NCI-H446 treated with DMSO at 0.1 percent for 48 hours (cell line): ENCODE data around the gene NTRK3.

Experiments
- DNase-seq: peaks from one replicate; lab custom pipeline; 2025; lab: John Stamatoyannopoulos, UW

NTRK3 gene

DNA sequence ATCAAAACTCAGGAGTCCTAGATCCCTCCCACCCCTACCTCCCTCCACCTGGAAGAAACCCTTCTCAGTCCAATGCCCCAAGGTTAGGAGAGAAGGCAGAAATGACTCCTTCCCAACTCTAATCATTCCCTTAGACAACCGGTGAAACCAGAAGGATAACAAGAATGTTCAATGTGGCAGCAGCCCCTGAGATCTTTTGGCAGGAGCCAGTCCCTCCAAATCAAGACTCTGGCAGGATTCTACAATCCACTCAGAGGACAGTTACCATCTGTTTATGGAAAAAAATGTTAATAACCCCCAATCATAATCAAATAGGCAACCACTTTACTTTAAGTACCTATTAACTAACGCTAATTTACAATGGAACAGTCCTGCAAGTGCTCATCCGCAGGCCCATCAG is 136.5 kb downstream of the NTRK3 start:
- DNase-seq = peak; percentile 37

DNA sequence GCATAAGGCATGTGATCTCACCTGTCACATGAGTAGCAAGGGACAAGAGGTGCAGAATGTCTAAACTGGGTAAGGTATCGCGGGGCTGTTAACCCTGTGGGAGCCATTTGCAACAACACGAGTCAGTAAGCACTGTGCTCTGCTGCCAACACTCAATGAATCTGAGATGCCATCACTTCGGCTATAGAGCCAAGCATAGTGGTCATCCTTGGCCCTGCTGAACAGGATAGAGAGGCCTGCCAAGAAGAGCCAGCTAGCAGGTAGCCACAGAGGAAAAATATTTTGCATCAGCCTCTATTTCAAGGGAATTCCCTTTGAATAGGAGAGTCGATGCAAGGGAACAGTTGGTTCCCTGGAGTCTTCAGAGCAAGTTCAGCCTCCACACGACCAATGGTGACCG is 137.8 kb downstream of the NTRK3 start:
- DNase-seq = no peak

DNA sequence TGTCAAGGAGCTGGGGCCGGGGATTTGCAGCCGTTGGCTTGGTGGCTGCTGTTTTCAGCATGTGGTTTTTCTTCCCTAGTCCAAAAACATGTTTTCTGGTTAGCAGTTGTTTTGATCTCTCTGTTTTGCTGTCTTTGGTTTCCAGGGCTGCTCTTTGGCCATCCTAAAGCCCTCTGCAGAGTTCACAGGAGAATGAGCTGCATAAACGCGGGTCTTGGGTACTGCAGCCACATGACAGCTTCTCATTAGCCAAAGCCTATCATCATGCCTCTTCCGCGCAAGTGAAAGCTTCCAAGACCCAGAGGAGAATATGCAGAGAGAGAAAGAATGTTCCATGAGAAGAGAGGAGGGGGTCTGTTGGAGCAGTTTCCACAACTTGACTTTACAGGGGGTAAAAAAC is 138.5 kb downstream of the NTRK3 start:
- no peak for DNase-seq

DNA sequence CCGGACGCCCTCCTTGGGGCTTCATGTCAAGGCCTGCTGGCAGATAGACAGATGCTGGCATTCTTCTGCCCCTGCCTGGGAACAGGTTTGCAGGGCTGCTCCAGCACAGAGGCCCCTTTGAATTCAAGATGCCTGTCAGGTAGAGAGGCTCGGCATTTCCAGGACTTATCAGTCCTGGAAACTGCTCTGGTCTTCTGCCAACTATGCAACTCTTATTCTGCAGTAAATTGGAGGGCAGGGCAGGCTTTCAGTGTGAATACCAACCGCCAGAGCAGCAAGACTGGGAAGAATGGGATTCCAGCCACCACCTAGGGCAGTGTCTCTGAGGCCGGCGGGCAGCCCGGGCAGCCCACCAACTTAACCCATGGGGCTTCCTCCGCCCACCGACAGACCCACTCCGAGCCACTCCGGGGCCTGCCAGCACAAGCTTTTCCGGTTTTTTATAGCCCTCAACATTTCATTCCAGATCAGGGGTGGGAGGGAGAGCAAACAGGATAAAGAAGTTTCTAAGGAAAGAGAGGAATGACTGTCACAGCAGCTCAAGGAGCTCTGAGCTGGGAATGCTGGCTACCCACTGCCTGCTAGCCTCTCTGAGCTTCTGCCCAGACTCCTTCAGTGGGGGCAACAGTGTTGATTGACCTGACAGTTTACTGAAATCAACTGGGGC is 140.9 kb downstream of the NTRK3 start:
- peak; percentile 37 for DNase-seq

DNA sequence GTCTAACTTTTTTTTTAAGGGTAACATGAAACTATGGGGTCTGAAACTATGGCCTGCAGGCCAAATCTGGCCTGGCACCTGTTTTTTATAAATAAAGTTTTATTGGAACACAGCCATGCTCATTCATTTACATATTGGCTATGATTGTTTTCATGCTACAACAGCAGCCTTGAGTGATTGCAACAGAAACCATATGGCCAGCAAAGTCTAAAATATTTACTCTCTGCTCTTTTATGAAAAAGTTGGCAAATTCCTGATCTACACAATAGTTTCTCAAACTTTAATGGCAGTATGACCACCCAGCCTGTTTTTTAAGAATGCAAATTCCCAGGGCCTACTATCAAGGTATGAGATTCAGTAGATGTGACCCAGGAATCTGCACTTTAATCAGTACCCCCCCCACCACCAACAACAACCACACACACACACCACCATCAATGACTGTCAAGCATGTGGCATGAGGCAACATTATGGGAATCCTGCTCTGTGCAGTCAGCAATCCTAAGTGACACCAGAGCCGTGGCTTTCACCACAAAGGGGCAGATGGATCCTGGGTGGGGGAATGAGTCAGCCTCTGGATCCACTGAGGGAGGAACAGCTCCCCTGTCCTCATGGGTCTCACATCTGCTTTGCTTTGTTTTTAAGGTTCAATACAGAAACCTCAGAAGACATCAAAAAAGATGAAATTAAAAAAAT is 142.8 kb downstream of the NTRK3 start:
- DNase-seq = no peak

DNA sequence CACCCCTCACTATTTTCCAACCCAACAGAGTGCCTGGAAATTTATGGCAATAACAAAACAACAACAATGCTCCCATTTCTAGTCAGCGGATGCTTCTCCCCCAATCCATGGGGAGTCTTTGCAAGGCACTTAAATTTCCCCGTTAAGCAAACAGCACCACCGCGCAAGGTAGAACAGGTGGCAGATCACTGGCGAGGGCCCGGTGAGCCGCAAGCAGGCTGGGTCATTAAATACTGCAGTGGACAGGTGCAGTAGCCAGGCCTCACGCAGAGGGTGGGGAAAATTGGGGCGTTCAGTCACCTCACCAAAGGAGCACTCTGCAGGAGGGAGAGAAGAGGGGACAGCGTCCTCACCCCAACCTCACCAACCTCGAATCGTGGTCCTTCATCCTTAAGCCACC is 147.5 kb downstream of the NTRK3 start:
- no peak for DNase-seq

DNA sequence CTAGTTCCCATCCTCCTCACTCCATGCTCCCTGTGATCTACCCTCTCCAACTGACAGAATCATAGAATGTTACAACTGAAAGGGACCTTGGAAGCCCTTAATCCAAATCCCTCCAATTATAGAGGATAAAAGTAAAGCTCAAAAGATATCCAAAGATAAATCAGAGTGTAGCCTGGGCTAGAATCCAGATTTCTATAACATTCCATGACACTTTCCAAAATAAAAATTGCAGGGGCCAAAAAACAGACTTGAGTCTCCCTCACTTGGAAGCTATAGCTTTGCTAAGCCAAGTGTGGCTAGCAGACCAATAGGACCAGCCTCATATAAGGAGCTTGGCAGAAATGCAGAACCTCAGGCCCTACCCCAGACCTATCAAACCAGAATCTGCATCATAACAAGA is 148.1 kb downstream of the NTRK3 start:
- no peak for DNase-seq

DNA sequence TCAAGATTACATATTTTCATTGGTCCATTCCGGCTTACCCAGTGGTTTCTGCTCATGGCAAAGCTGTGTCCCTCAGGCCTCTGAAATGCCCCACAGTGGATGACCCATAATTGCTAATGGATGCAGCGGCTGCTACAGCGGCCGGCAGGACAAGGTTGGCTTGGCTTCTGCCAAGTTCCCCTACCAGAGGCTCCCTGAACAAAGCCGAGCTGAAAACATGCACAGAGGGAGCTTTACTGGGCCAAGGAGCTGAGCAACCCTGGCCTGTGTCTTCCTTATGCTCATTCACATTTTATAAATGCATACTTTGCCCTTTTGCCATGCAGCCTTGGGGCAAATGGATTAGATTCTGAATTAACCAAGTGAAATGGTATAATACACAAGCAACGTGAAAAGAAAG is 150.5 kb downstream of the NTRK3 start:
- DNase-seq = no peak

DNA sequence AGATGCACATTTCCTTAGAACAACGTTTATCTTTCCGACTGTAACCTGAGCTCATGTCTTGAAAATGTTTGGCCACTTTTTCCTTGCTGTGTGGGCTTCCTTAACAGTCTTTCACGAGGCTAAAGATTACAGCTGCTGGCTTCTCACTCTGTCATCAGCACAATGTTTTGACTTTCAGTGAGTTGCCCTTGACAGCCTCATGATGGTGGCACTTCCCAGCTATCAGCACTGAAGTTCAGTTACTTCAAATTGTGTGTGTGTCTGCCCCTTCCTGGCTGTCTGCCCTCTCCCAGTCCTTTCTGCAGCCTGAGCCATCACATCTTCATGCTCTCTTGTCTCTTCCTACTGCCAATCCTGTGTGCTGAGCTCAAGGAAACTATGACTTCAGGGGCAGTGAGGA is 152.2 kb downstream of the NTRK3 start:
- DNase-seq = no peak

DNA sequence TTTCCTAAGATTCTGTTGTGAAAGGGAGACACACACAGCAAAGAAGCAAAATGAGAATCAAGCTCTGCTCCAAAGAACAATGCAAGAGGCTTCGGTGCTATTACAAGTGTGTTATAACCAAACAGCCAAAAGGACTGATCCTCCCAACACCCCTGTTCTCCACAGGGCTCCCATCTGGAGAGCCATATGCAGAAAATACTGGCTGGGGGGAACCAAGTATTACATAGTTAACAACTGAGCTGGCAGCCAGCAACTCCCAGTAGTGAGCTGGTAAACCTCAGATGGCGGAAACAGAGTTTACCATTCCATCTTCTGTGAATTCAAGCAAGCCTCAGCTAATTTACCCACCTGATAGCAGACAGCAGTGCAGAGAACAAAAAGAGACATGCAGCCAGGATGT is 156.4 kb downstream of the NTRK3 start:
- peak; percentile 55 for DNase-seq

DNA sequence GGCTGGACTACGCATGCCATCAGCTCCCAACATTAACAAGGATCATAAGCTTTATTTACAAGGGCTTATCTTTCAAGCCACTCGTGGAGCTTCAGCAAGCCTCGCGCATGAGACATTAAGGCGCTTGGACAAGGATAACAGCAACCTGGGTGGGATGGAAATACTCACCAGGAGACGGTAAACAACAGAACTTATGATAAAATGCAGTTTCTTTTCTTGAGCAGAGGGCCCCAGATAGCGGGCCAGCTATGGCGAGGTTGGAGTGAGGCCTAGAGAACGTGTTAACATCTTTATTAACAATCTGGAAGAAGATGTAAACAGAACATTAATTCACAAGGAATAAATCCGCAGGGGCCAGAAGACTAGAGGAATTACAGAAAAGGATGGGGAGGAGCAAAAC is 158.2 kb downstream of the NTRK3 start:
- DNase-seq = no peak

DNA sequence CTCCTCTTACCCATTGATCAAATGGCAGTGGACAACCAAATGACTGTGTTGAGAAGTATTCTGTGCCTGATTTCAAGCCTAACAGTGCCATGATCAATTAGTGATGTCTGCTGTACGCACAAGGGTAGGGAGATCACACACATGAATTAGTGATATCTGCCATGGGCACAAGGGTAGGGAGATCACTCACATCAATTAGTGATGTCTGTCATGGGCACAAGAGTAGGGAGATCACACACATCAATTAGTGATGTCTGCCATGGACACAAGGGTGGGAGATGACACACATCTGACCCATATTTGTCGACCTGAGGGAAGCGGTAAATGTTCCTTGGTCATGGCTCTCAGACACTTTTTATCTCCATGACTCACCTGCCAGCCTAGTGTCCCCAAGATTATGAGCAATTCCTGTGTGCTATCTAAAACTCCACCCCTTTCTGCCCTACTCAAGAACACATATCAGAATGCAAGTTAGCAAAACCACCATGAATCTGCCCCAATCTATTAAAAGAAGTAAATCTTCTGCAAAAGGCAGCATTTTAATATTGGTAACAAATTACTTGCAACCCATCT is 165.0 kb downstream of the NTRK3 start:
- DNase-seq = no peak

DNA sequence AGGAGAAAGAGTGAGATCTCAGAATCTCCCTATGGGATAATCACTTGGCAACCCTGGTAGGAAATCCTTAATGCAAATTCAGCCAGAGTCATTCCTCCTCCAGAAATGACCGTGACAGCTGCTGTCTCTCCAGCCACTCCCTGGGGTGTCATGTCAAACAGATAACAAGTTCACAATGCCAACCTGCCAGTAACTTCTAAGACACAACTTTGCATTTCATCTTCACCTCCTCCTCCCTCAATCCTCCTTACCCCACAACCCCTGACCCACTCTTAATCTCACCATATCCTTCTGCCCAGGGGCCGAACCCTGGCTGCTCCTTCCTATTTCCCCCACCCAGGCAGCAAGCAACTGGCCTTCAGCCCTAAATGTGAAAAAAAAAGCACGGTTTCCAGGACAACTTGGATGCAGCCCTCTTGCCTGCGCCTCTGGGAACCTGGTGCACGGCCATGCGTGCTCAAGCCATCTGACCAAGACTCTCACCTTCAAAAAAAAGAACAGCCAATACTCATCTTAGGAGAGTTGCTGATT is 166.0 kb downstream of the NTRK3 start:
- no peak for DNase-seq

DNA sequence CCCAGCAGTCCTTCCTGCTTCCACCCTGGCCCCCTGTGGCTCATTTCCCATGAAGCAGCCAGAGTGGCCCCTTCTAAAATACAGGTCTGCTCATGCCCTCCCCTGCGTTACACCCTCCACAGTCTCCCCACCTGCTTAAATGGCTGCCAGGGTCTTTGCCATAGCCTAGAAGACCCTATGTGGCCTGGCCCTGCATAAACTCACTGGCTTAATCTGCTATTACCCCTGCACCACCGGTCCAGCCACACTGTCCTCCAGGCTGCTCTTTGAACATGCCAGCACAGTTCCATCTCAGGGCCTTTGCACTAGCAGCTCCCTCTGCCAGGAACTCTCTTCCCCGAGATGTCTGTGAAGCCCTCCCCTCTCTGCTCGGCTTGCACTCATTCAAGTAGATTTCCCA is 166.8 kb downstream of the NTRK3 start:
- DNase-seq = no peak

DNA sequence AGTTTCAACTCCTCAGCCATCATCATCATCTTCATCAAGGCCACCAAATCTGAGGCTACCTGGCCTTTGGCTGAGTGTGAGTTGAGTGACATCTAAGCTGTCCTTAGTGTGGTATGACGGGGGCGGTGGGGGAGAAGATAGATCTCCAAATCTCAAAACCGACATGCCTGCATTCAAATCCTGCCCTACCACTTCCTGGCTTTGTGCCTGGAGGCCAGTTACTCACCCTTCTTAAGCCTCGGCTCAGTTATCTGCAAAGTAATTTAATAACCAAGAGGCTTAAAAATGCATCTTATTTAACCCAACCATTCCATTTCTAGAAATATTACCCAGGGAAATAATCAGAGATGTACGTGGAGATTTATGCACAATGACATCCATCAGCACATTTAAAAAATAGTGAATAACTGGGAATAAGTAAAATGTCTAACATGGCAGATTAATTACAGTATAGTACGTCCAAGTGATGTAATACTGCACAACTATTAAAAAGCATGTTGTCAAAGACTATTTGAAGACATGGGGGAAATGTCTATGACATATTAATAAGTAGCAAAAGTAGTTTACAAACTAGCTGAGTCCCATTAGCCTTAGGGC is 167.4 kb downstream of the NTRK3 start:
- no peak for DNase-seq

DNA sequence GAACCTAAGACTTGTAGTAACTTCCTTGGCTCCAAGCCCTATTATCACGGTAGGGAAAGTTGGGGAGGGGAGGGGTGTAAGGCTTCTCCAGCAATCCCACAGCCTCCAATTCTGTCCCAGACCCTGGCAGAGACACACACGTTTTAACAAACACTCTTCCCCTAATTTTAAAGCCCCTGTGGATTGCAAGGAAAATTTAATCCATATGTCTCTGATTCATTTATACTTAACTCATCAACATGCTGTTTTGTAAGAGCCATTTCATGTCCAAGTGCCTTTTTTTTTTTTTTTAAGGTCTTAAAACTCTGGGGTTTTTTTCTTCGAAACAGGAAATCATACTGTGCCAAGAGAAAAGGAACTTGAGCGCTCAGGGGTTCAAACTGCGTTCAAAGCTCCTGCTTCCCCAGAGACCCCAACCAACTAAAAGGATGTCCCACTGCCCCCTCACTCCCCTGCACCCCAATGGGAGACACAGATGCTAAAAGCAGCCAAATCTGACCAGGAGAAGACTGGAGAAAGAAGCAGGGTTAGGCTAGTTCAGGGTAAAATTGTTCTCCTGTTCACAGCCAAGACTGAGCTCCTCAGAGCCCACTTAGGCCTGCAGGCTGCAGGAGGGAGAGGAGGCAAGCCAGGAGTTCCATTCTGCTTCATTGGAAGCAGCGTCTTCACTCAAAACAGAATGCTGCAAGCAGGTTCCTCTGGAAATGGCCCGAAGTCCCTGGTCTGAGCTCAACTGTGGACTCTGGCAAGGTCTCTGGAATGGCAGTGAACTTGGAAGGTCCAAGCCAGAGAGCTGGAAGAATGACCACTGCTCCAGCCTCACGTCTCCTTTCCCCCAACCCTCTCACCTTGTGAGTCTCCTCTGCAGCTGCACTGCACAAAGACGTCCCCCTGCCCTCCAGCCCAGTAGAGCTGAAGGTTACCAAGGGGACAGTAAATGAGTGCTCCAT is 172.5 kb downstream of the NTRK3 start:
- DNase-seq = no peak

DNA sequence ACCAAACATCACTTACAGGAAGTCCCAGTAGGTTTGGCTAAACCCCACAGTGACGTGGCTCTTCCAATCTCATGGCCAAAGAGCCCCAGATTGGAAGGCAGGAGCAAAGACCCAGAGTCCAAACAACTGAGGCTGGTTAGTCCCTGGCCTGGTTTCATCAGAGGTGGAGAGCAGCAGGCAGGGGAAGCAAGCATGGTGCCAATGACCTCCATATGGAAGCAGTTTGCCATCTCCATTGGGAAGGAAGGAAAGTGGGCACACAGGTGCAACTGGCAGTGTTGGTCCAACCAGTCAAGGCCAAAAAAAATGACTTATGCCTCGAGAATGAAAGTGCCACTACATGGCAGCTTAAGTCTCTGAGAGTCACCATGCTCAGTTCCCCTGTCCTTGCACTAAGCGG is 175.9 kb downstream of the NTRK3 start:
- no peak for DNase-seq

DNA sequence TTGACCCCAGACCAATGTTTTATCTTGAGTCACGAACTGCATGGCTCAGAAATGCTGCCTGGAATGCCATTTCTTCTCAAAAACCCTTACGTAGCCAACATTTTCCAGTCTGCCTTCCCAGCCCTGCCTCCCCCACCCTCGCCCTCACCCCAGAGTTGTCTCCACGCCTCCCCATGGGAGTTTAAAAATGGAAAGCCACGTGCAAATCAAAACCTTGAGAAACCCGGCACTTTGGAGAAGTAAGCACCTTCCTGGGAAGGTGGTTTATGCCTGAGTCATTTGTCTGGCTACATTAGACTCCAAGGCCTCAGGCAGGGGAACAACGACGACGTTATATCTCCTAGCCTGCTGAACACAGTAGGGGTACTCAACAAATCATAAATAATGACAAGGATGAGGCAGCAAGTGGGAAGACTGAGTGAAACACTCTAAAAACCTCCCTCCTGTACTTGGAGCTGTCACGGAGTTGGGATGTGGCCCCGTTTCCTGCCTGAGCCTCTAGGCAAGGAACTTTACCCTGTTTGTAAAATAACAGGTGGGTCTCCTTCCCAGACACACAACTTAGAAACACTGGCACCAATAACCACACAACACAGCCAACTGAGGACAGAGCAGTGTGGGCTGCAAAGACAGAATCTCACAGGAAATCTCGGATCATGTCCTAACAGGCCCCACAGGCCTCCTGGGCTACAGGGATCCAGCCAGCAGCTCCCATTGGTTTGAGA is 179.1 kb downstream of the NTRK3 start:
- DNase-seq = no peak

DNA sequence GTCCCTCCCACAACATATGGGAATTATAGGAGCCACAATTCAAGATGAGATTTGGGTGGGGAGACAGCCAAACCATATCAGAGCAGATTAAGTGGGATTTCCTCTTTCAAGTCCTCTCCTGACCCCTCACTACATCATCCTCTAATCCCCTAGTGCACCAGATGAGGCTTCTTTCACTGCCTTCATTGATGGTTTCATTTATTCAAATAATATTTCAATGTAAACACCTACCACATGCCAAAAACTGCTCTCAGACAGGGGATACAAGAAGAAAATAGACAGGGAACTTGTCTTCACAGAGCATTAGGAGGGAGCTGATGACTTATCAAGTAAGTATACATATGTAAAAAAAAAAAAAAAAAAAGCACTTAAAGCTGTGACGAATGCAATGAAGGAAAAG is 180.2 kb downstream of the NTRK3 start:
- no peak for DNase-seq

DNA sequence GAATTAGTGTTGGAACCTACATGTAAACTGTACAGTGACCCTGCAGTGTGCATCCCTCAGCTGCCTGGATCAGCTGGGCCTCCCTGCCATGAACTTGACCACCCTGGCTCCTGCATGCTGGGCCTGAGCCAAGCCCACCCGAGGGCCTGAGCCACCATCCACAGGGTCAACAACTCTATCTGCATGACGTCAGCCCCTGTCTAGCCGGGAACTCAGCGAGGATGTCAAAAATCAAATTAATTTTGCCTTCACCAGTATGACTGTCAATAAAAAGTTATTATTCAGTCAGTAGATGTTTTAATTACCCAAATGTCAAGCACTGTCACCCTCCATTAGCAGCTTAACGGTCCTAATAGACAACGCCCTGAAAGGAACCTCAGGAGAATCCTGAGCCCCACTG is 181.4 kb downstream of the NTRK3 start:
- no peak for DNase-seq

DNA sequence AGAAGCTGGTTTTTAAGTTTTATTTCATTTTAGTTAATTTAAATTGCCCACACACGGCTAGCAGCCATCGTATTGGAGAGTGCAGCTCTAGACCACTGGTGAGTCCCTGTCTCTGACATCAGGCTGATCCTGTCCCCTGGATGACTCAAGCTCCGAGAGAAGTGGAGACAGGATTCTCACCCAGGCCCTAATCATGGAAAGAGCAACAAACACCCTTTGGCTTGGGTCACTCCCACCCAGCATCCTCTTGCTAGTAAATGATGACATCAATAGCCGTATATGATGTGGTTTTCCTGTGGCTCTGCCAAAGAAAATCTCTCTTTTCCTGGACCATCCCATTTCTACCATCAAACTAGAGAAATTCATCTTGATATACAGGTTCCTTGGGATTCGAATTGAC is 182.2 kb downstream of the NTRK3 start:
- no peak for DNase-seq
